ENCODE data around the gene HERC4.

The HERC4 gene, protein sequence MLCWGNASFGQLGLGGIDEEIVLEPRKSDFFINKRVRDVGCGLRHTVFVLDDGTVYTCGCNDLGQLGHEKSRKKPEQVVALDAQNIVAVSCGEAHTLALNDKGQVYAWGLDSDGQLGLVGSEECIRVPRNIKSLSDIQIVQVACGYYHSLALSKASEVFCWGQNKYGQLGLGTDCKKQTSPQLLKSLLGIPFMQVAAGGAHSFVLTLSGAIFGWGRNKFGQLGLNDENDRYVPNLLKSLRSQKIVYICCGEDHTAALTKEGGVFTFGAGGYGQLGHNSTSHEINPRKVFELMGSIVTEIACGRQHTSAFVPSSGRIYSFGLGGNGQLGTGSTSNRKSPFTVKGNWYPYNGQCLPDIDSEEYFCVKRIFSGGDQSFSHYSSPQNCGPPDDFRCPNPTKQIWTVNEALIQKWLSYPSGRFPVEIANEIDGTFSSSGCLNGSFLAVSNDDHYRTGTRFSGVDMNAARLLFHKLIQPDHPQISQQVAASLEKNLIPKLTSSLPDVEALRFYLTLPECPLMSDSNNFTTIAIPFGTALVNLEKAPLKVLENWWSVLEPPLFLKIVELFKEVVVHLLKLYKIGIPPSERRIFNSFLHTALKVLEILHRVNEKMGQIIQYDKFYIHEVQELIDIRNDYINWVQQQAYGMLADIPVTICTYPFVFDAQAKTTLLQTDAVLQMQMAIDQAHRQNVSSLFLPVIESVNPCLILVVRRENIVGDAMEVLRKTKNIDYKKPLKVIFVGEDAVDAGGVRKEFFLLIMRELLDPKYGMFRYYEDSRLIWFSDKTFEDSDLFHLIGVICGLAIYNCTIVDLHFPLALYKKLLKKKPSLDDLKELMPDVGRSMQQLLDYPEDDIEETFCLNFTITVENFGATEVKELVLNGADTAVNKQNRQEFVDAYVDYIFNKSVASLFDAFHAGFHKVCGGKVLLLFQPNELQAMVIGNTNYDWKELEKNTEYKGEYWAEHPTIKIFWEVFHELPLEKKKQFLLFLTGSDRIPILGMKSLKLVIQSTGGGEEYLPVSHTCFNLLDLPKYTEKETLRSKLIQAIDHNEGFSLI

DNA sequence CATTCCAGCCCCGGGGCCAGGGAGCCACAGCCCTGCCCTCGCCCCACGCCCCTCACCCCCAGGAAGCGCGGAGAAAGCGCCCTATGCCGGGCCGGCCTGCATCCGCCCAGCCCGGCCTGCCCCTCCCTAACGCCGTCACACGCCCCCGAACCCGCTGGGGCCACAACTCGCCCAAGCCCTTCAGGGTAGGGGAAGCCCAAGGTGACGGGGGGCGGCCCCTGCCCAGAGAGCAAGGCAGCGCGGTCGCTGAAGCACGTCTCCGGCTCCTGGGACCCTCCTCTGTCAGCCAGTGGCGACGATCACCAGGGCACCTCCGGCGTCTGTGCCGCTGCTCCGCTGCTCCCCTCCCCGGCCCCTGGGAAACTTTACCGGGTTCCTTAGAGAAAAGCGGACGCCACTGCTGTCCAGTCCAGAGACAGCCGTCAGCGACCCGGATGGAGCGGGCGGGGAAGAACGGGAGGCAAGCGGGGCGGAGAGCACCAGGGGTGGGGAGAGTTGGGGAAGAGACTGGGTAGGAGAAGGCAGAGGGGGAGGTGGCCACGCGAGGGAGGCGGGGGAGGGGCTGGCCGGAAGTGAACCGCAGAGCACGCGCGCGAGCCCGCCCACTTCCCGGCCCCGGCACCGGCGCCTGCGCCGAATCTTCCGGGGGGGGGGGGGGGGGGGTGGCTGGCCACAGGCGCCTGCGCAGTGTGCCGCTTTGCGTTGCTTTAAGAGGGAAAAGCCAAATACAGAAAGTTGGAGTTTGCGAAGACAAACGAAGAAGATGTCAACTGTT, at the start of gene HERC4:
Gene HERC4, minus strand, starts transcription at position 509 of the 775 bp plus-strand sequence. CDS start 2,175 bp downstream, outside the sequence.
- peak; percentile 83 for DNase-seq

DNA sequence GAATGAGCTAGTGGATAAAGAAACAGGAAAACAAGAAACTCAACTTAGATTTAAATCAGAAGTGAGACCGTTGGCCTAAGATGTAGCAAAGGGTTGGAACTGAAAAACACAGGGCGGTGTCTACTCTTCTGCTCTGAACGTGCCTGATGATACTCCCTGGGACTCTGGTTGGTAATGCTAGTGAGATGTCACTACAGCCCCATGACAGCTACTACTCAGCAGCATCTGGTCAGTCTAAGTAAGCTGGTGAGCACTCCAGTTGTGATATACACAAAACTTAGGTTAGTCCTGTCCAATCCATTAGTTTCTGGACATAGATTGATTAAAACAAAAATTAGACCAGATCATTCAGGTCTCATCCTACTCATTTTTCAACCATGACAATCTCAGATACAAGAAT, 49.6 kb upstream of the HERC4 start:
- no peak for DNase-seq

DNA sequence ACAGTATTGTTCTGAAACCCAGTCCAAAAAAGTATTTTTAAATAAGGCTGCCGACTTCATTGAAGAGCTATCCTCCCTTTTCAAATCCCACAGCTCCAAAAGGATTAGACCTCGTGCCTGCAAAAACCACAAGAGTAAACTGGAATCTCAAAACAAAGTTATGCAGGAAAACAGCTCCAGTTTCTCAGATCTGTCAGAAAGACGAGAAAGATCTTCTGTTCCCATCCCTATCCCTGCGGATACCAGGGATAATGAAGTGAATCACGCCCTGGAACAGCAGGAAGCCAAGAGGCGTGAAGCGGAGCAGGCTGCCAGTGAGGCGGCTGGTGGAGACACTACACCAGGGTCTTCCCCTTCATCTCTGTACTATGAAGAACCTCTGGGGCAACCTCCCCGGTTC, 46.8 kb upstream of the HERC4 start:
- DNase-seq, result no peak

DNA sequence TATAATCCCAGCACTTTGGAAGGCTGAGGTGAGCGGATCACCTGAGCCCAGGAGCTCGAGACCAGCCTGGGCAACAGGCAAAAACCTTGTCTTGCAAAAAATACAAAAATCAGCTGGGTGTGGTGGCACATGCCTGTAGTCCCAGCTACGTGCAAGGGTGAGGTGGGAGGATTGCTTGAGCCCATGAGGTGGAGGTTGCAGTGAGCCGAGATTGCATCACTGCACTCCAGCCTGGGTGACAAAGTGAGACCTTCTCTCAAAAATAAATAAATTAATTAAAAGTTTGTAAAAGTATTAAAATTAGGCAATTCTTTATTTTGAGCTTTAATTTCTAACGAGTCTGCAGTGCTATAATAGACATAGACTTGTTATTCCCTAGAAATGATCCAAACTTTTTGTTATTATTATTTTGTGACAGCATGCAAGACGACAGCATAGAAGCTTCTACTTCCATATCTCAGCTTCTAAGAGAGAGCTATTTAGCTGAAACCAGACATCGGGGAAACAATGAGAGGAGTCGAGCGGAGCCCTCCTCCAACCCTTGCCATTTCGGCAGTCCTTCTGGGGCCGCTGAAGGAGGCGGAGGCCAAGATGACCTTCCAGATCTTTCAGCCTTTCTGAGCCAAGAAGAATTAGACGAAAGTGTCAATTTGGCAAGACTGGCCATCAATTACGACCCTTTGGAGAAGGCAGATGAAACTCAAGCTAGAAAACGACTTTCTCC, 46.1 kb upstream of the HERC4 start:
- no peak for DNase-seq

DNA sequence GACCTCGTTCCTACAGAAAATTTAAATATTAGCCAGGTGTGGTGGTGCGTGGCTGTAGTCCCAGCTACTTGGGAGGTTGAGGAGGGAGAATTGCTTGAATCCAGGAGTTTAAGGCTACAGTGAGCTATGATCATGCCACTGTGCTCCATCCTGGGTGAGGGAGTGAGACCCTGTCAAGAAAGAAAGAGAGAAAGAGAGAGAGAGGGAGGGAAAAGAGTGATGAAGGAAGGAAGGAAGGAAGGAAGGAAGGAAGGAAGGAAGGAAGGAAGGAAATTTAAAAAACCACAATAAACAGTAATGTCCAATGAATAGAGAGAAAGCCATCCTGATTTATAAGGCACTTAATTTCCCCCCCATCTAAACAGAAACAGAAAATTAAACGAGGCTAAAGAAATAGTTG, 43.6 kb upstream of the HERC4 start:
- no peak for DNase-seq

DNA sequence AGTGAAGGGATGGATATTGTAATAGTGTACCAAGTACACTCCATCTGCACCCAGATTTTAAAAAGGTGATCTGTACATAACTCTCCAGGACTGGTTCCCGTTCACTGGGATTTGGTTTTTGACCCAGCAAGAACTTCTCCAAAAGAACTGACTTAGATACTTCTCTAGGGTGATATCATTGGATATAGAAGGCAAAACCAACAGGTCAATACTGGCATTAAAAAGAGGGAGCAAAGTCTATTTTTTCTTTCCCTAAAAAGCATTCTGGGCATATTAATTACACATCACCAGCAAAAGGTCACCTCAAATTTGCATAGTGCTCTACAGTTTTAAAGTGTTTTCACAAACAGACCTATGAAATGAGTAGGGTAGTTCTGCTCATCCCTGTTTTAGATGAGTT, 37.8 kb upstream of the HERC4 start:
- DNase-seq, result no peak

DNA sequence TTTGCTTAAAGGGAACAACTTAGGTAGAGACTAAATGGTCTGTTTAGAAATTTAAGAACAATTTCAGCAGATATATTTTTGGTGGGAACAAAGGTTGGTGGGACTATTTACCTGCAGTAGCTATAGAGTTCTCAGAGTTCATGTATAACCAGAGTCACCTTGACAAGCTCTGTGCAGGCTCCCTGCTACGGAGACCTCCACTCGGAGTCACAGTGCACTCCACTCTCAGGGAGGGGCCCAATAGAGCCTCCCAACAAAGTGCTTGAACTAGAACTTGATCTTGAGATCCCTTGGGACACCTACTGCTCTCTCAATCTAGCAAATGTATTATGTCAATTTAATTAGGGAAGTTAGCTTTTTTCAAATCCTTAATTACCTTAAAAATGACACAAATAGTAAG, 36.5 kb upstream of the HERC4 start:
- no peak for DNase-seq

DNA sequence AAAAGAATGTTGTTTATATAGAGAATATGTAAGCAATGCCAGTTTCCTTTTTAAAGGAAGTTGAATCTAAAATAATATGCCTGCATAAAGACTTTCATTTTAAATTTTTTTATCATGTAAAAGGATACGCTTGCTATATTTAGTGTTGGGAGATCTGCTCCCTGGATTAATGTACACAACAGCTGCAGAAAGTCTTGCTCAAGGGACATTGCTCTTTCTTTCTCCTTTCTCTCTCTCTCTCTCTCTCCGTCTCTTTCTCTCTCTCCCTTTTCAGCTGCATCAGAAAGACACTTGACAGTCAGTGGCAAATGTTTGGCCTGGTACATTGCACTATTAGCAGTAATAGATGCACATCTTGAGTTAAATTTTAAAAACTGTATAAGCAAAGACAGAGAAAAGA, 34.9 kb upstream of the HERC4 start:
- no peak for DNase-seq

DNA sequence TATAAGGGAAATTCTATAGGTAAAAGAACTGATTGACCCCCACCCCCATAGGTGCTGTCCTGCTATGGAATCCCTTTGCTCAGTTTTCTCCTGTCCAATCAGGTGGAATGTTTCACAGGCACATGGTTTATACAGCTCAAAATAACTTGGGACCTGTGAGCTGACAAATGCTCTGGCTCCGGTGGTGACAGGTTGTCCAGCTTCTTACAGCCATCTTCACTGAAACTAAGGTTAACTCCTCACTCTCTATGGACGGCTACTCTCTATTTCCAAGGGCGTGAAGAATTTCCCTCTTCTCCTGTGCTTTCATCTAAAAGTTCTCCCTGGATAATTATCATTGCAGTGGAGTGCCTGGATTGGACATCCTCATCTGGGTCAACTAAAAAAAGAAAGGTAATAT, 34.2 kb upstream of the HERC4 start, which contains the start of gene MYPN:
Gene MYPN, plus strand, starts transcription at position 158 of the 400 bp plus-strand sequence. CDS start 11,951 bp downstream, outside the sequence.
- no peak for DNase-seq

DNA sequence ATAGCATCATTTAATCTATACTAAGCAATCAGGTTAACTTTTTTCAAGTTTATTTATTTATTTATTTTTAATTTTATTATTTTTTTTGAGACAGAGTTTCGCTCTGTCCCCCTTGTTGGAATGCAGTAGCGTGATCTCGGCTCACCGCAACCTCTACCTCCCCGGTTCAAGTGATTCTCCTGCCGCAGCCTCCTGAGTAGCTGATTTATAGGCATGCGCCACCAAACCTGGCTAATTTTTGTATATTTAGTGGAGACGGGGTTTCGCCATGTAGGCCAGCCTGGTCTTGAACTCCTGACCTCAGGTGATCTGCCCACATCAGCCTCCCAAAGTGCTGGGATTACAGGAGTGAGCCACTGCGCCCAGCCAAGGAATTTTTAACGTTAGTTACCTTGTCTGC, 33.6 kb upstream of the HERC4 start:
- DNase-seq, result no peak

DNA sequence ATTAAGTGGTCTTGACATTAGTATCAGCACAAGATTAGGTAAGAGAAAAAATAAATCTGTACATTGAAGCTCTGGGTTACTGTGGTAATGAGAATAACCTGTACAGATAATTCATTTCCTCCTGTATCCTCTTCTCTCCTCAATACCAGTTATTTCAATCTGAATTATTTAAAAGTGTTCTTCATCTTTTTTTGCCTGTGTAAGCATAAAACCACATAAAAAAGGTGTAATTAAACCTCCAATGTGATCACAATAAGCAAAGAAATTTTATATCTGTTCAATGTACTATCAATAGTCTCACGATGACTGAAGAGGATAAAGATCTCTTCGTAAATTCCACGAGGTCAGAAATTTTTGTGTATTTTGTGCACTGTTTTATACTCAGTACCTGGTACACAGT, 33.0 kb upstream of the HERC4 start:
- DNase-seq, result no peak

DNA sequence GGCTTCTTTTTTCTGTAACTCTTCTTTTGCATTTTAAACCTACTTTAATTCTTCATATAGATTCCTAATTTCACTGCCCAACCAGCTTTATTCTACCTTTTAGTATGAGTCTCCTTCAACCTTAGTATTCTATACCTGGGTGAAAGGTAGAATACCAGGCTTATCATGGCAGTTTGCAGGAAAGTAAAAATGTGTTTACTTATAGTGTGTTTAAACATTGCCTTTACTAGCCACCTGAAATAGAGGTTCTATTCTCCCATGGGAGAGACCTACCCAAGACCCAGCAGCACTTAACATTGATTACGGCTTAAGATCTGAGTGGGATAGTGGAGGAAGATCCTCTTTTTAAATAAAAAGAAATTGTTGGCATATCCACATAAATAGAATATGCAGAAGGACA, 32.6 kb upstream of the HERC4 start:
- DNase-seq, result no peak

DNA sequence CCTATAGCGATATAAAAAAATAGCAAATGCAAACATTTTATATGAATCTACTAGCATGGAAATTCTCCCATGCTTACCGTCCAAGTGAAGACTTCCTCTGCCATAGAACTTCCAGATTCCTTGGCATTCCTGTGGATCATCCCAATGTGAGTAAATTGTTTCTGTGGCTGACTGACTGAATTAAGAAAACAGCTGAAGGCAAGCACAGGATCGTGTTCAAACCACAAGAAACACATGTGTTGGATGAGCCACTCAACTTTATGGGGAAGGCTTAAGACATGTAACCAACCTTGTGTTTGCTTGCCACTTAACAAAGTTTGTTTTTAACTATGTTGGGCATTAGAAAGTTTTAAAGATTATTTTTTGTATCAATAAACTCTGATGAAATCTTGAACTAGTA, 31.6 kb upstream of the HERC4 start:
- DNase-seq, result no peak

DNA sequence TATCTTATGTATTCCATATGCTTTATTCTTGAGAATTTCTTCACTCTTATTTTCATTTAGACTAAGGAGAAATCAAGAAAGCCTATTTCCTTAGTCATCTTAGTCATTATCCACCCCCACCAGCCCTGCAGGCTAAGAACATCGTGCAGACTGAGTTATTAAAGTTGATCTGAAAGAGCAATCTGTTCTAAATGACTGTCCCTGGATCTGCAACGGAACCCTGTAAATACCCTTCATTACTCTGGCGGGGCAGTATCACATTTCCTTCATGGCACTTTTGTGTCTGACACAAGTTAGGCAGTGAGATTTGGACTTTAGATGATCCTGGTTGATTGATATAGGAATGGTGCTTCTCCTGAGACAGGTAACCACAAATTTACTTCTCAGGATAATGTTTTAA, 30.7 kb upstream of the HERC4 start:
- no peak for DNase-seq

DNA sequence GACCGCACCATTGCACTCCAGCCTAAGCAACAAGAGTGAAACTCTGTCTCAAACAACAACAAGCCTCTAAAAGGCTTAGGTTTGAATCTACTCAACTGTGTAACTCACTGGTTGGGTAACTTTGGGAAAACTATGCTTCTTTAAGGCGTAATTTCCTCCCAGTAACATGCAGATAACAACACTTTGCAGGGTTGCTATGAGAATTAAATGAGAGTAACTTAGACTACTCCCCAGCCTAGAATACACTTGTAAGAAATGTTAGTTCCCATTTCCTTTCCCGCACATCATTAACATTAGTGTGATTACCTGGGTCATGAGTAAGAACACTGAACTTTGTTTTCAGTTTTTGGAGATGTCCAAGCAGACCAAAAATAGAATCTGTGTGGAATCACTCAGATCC, 28.8 kb upstream of the HERC4 start:
- DNase-seq, result no peak

DNA sequence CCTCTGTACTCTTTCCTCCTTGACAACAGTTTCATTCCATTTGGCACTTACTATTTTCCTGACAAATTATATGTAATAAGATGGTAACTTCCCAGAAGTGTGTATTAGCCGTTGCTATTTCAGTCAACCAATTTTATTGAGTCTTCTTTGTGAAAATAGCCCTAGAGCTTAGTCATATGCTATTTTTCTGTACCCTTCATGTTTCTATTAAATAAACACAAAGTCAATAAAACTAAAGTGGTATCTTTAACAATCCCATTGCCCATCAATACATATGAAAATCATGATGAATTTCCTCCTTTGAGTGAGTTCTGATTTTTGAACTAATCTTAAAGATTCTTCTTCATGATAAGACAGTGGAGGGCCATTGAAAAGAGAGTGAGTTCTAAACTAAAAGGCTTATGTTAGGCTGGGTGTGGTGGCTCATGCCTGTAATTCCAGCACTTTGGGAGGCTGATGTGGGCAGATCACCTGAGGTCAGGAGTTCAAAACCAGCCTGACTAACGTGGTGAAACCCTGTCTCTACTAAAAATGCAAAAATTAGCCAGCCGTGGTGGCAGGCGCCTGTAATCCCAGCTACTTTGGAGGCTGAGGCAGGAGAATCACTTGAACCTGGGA, 28.3 kb upstream of the HERC4 start:
- DNase-seq, result no peak

DNA sequence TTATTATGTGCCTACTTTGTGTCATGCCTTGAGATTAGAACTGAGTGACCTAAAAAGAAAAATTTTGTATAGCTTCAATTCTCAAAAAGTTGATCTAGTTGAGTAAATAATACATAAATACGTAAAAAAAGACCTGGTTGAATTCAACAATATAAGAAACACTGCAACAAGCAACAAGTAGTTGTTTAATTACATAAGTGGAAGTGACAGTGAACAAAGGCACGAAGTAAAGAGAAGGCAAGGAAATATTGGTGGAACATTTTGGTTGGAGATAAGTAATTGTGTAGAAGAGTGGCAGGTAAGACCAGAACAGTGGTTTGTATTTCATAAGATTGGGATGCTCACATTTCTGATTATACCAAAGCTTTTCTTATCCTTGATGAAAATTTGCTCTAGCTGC, 26.0 kb upstream of the HERC4 start:
- no peak for DNase-seq

DNA sequence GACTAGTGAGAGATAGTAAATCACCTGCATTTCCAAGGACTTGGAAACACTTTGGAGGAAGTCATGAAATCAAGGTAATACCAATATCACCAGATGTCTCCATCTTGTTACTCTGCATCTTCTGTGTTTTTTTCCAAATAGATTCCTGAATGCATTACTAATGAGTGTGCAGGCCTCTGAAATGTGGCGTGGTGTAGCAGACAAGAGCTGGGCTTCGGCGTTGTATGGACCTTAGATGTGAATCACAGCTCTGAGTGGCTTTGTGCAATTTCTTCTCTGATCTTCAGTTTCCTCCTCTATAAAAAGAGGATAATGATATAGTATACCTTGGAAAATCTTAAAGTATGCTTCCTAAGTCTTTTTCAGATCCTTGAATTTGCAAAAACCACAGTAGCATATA, 24.7 kb upstream of the HERC4 start:
- DNase-seq, result no peak

DNA sequence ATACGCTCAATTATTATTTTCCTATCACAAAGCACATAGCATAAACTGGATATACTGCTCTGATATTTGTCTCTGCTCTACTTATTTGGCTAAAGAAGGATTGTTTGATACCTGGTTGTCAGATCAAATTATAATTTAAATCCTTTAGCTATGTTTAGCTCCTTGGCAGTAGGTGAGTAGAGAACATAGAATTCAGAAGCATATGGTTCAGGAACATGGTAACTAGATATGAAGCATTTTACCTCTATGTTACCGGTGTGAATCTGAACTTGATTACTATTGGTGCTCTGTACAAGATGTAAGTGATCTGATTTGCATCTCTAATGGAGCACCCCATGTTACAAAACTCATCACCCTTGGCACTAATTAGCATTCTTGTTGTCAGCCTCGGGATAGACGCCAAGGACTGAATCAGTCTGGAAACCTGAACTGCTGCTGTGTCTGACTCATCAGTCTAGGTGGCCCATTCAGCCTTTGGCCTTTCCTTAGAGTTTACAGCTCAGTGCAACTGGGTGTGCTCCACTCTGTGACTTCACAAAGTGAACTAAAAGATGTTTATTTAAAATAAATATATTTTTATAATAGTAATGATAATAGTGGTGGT, 21.9 kb upstream of the HERC4 start:
- peak; percentile 13 for DNase-seq

DNA sequence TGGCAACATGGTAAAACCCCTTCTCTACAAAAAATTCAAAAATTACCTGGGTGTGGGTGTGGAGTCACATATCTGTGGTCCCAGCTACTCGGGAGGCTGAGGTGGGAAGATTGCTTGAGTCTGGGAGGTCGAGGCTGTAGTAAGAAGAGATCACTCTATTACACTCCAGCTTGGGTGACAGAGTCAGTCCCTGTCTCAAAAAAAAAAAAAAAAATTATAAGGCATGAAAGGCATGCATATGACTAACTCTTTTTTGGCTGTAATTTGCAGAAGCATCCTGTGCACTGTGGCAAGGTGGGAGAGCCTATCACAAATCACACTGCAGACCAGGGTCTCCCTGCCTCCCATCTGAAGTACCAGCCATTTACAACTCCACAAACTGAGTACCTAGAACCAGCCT, 20.1 kb upstream of the HERC4 start:
- no peak for DNase-seq

DNA sequence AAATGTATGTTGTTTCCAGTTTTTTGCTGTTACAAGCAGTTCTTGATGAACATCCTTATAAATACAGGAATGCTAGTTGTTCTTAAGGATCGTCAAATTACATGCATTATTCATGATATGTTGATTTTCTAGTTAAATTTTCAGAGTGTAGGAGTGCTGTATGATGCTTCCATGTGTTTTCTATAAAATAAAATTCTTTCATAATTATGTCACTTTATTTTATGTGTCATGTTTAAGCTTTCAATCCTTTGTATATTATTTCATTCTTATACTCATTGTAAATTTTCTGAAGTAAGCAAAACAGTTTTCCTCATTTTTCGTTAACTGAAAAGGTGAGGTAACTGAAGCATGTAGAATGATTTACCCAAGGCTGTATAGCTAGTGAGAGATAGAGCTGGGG, 17.4 kb upstream of the HERC4 start:
- no peak for DNase-seq

Measured in NCI-H1048 (cell line).